Raji (cell line): ENCODE measurements around the gene ELL.

Experiments
- POLR2A ChIP-seq: IDR thresholded peaks from 2 replicates; pipeline ENCODE4 v1.6.1; 2011; ENCODE audit warnings: low read depth, low read length, control low read depth; ENCODE audit not compliant: insufficient read depth

ELL gene

GRCh38 chr19:18453269-18454024 is 68.4 kb downstream of the ELL start:
- TF ChIP-seq POLR2A: no peak

DNA sequence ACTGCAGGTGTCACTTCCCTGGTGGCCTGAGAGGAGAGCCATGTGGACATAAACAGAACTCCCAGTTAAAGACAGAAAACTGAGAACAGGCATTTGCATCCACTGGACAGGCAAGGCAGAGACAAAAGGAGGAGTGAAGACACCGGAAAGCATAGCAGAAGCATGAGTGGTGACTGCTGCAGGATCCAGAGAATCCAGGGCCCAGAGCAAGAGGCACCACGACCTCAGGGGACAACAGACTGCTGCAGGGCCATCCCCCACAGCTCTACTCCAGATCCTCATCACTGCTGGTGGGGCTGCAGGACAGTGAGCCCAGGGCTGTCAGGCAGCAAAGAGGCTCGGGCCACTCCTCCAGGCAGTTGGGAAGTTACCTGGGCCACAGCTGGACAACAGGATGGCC is 69.5 kb downstream of the ELL start:
- no peak for TF ChIP-seq POLR2A

DNA sequence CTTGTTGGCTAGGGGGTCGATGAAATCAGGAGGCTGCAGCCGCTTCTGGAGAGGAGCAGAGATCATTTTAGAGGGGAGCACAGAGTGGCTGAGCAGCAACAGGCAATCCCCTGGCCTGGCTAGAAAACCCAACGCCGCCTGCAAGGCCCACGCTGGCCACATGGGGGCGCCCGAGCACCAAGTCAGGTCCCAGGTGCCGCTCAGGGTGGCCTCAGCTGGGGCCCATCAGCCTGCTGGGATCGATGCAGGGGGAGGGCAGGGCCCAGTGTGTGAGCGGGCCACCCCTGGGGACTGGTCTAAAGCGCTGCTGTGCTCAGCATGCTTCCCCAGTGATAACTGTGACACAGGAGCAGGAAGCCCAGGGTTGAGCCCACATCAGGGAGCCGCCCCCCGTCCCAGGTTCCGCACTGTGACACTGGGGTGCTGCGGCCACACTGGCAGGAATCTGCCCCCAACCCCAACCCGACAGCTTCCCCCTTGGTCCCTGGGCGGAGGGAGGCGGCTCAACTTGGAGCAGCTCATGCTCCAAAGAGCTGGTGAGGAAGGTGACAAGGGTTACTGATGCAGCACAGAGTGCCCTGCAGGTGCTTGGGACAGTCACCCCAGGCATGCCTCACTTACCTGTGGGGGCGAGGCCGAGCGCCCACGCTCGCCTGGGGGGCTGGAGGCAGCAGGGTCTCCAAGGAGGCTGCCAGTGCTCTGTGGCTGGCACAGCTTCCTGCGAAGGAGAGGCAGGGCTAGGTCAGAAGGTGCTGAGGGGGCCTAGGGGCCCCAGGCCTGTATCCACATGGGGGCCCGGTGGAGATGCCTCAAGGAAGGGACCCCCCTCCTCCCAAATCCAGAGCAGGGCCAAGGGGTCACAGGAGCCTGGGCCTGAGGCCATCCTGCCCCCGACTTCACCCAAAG is 70.7 kb downstream of the ELL start:
- no peak for TF ChIP-seq POLR2A

DNA sequence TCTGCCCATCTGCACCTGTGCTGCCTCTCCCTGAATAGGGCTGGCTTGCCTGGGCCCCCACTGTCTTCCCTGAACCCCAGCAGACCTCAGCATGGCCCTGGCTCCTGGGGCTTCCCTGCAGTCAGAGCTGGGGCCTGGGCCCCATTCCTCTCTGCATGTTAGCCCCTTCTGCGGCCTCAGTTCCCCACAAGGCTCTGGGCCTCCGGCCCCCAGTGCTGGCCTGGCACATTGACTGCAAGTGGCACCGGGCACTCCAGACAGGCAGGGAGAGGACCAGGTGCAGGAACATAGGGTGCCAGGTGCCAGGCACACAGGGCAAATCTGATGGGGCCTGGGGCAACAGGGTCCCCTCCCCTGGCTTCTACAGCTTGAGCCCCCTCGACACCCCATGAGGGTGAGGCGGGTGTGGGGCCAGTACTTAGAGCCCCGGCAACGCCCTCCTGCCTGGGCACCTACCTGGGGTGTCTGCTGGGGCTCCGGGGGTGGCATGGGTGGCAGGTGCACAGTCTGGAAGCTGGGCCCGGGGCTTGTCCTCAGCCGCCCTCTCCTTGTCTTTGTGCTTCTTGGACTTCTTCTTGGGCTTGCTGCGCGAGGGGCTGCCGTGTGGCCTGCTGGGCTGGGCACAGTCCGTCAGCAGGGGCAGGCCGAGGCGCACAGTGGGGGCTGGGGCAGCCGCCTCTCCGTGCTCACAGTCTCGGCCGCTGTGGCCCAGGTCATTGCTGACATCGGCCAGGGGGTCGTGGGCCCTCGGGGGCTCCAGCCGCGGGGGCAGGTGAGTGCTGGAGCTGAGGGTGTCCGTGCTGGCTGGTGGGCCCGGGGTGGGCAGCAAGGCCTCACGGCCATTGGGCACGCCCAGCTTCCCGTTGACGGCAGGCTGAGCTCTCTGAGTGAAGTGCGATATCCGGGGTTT is 71.6 kb downstream of the ELL start:
- TF ChIP-seq POLR2A: no peak

DNA sequence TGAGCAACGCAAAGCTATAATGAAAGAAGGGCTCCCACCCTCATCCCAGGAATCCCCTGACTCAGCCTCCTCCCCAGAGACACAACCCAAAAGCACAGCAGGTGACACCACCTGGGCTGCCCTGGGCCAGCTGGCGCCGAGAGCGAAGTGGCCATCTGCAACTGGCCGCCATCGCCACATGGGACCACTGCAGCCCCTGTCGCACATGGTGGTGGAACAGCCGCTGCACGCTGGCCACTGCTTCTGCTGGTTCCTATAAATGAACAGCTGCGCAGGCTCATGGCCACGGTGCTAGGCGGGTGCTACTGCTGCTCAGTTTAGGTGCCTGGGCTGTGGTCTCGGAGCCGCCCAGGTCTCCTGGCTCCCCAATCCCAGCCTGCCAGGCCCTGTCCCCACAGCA is 72.3 kb downstream of the ELL start:
- TF ChIP-seq POLR2A: no peak

- TF ChIP-seq POLR2A: no peak
Observed at GRCh38 chr19:18446811-18447359, 75.0 kb downstream of the ELL start.

DNA sequence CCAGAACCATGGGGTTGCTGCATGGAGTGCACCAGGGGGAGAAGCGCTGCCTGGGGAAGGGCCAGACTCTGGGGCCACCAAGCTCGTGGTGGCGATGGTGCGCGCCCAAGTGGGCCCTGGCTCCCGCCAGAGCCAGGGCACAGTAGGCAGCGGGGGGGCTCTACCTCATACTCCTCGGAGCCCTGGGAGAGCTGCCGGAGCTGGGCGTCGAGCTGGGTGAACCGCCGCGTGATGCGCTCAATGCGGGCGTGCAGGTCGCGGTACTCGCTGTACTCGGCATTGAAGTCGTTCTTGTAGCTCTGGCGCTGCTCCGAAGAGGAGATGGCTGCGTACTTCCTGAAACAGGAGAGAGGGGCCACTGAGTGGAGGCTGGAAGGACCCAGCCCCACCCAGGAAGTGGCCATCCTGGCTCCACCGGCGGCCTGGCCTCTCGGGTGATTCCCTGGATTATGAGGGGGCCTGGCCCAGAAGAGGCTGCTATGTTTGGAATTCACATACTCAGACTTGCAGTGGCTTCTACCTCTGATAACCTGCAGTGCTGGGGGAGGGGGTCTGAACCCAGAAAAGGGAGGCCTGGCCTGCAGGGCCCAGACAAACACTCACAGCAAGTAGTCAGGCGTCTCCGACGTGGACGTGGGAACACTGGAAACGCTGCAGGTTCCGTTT is 75.6 kb downstream of the ELL start:
- no peak for TF ChIP-seq POLR2A

GRCh38 chr19:18445262-18445948 is 76.5 kb downstream of the ELL start:
- TF ChIP-seq POLR2A: no peak

DNA sequence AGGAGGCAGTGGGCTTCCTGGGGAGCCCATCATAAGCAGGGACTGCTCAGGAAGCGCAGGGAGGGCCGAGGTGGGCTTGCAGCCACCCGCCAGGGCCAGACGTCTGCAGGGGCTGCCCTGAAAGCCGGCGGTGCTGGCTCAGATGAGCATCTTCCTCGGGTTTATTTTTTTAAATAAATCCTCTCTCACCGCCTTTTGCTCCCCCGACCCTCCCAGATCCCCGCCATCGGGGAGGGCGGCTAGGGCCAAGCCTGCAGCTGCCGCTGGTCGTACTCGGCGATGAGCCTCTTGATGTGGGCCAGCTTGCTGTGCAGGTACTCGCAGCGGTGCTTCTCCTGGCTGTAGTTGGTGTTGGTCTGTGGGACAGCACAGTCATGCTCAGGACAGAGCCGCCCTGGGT is 77.4 kb downstream of the ELL start:
- no peak for TF ChIP-seq POLR2A

GRCh38 chr19:18443831-18444230 is 78.0 kb downstream of the ELL start:
- no peak for TF ChIP-seq POLR2A

DNA sequence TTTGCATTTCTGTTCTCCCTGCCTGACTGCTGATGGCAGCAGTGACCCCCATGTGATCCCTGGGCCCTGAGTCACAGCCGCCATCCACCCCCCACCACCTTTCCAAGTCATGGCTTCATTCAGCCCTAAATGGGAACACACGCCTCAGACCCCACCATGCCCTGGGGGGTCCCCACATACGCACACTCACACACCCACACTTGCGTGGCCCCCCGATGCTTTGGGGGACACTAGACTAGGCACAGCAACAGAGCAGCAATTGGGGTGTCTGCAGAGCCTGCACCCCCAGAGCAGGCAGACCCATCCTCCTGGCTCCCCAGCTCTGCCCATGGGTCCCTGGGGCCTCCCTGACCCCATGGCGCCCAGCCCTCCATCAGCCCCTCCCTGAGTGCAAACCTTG is 78.5 kb downstream of the ELL start:
- TF ChIP-seq POLR2A: no peak

GRCh38 chr19:18442941-18443340 is 78.9 kb downstream of the ELL start:
- no peak for TF ChIP-seq POLR2A

DNA sequence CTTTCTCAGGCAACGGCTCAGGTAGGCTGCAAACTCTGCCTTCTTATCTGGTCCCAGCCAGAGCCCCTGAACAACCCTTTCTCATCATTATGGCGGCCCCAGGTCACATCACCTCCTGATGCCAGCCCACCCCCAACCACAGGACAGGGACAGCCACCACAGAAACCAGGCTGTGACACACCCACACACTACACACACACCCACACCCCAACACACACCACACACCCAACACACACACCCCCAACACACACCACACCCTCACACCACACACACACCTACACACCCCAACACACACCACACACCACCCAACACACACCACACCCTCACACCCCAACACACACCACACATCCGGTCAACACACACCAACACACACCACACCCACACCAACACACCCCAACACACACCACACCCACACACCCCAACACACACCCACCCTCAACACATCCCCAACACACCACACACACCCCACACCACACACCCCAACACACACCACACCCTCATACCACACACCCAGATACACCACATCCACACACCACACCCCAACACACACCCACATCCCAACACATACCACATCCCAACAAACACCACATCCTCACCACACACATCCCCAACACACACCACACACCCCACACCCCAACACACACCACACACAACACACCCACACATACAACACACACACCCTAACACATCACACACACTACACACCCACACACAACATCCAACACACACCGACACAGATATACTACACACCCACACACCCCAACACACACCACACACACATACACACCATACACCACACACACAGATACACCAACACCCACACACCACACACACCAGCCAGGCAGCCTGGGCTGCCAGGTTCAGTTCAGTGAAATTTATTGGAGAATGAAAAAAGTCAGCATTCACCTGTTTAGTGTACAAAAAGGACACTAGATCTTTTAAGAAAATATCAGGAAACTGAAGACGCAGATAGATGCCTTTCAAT is 79.8 kb downstream of the ELL start:
- TF ChIP-seq POLR2A: no peak
